HCT116 (cell line): ENCODE measurements around the gene MMP10. TPM values are rescaled to one million over a fixed set of nuclear protein-coding genes. Genes with fewer than 3 reads are reported as not detected.

Source experiments
- ATAC-seq: fragments of 200-7000 bp; cut with Tn5 transposase; 2 replicates; pipeline ENCODE4 v1.9.1; 2020; ENCODE audit warnings: mild to moderate bottlenecking, moderate library complexity
- BruUV-seq: library from RNA; stranded (reverse); fragments of 400-500 nt; replicated peaks from 2 replicates; lab custom pipeline; 2021; lab: Mats Ljungman, UMichigan
- CTCF ChIA-PET: fragments of 300-600 bp; sonication (Branson Sonifier 250); formaldehyde crosslinking; loops from one replicate; lab custom pipeline; 2021; ENCODE audit warnings: antibody characterized with exemption; lab: Charles Lee
- POLR2A ChIA-PET: fragments of 300-600, 350-600 bp; sonication (Branson Sonifier 250); formaldehyde crosslinking; loops from one replicate; lab custom pipeline; 2021; ENCODE audit warnings: antibody characterized with exemption; lab: Charles Lee
- RAD21 ChIA-PET, 2 experiments: fragments of 300-600 bp; sonication (Branson Sonifier 250); formaldehyde crosslinking; loops; one replicate each; lab custom pipeline; 2023; ENCODE audit warnings: low total read pairs in 2 of 2; ENCODE audit not compliant: uncharacterized antibody in 2 of 2, unreplicated experiment in 2 of 2, low non-redundant PET in 1 of 2; lab: Charles Lee
- DNase-seq: peaks from one replicate; pipeline ENCODE4 v3.0.0-alpha.2; 2010; ENCODE audit warnings: low read depth, low spot score
- H2AFZ ChIP-seq: fragments of 200-600 bp; shearing (Covaris generic), sonication (generic); 2 replicates; pipeline ENCODE4 v1.6.1; 2017; ENCODE audit warnings: low read depth, mixed run types, mixed read lengths, antibody characterized with exemption, low read length; ENCODE audit not compliant: poor library complexity, severe bottlenecking
- H3K27ac ChIP-seq: 2 replicates; pipeline ENCODE4 v1.5.1; 2012; ENCODE audit warnings: low read depth, low read length
- H3K27me3 ChIP-seq: fragments of 200-600 bp; sonication (generic); 2 replicates; pipeline ENCODE4 v1.6.1; 2016; ENCODE audit warnings: mixed run types, low read length, mixed read lengths; ENCODE audit not compliant: insufficient read depth
- H3K36me3 ChIP-seq, 2 experiments: fragments of 200-500 bp in 1 of 2; fragments of 200-600 bp in 1 of 2; sonication (Bioruptor generic) in 1 of 2; sonication (generic) in 1 of 2; 2 replicates each; pipeline versions ENCODE4 v1.5.1 to v1.6.1; 2014 to 2016; ENCODE audit warnings: low read length in 2 of 2, inconsistent platforms in 1 of 2, mixed read lengths in 1 of 2, mixed run types in 1 of 2; ENCODE audit not compliant: insufficient read depth in 2 of 2, control insufficient read depth in 1 of 2
- H3K4me1 ChIP-seq, 2 experiments: fragments of 200-600 bp in 1 of 2; sonication (generic) in 1 of 2; 2 replicates each; pipeline versions ENCODE4 v1.5.1 to v1.6.1; 2012 to 2017; ENCODE audit warnings: low read length in 2 of 2, inconsistent platforms in 1 of 2, mild to moderate bottlenecking in 1 of 2, mixed read lengths in 1 of 2, mixed run types in 1 of 2, moderate library complexity in 1 of 2; ENCODE audit not compliant: insufficient read depth in 2 of 2, control insufficient read depth in 1 of 2
- H3K4me2 ChIP-seq: fragments of 200-600 bp; sonication (generic); 2 replicates; pipeline ENCODE4 v1.6.1; 2017; ENCODE audit warnings: mixed run types, low read length, mixed read lengths
- H3K4me3 ChIP-seq, 2 experiments: fragments of 200-600 bp in 1 of 2; sonication (generic) in 1 of 2; replicated peaks in 1 of 2; 2 replicates each; pipeline ENCODE4 v1.5.1; 2011 to 2016; ENCODE audit warnings: low read length in 2 of 2, control low read depth in 1 of 2, low read depth in 1 of 2, mild to moderate bottlenecking in 1 of 2, mixed read lengths in 1 of 2, mixed run types in 1 of 2
- H3K79me2 ChIP-seq: fragments of 200-600 bp; sonication (generic); 2 replicates; pipeline ENCODE4 v1.6.1; 2017; ENCODE audit warnings: mild to moderate bottlenecking, mixed run types, low read length, moderate library complexity, mixed read lengths; ENCODE audit not compliant: insufficient read depth
- H3K9ac ChIP-seq: fragments of 200-600 bp; sonication (generic); 2 replicates; pipeline ENCODE4 v1.6.1; 2016; ENCODE audit warnings: low read length, mixed read lengths
- H3K9me2 ChIP-seq: fragments of 200-600 bp; sonication (generic), shearing (Covaris generic); 2 replicates; pipeline ENCODE4 v1.6.1; 2017; ENCODE audit warnings: mixed run types, mild to moderate bottlenecking, moderate library complexity; ENCODE audit not compliant: insufficient read depth
- H3K9me3 ChIP-seq, 2 experiments: fragments of 200-500 bp in 1 of 2; fragments of 200-600 bp in 1 of 2; sonication (Bioruptor generic) in 1 of 2; sonication (generic) in 1 of 2; 2 replicates each; pipeline ENCODE4 v1.6.1; 2014 to 2017; ENCODE audit warnings: low read length in 2 of 2, mixed read lengths in 2 of 2, inconsistent platforms in 1 of 2, low read depth in 1 of 2, mild to moderate bottlenecking in 1 of 2, mixed run types in 1 of 2, moderate library complexity in 1 of 2; ENCODE audit not compliant: control insufficient read depth in 1 of 2, insufficient read depth in 1 of 2
- H4K20me1 ChIP-seq: fragments of 200-600 bp; sonication (generic), shearing (Covaris generic); 2 replicates; pipeline ENCODE4 v1.6.1; 2017; ENCODE audit warnings: mixed run types, mild to moderate bottlenecking, moderate library complexity; ENCODE audit not compliant: insufficient read depth
- EGR1 ChIP-seq: IDR thresholded peaks from 2 replicates; pipeline ENCODE4 v1.6.1; 2012; ENCODE audit warnings: low read depth
- ELF1 ChIP-seq: IDR thresholded peaks from 2 replicates; pipeline ENCODE4 v1.6.1; 2012; ENCODE audit warnings: low read depth, borderline replicate concordance
- EZH2 ChIP-seq: fragments of 200-600 bp; sonication (generic); IDR thresholded peaks from 2 replicates; pipeline ENCODE4 v1.6.1; 2017; ENCODE audit warnings: antibody characterized with exemption, mixed run types
- JUND ChIP-seq: IDR thresholded peaks from 2 replicates; pipeline ENCODE4 v1.6.1; 2012
- POLR2A ChIP-seq: IDR thresholded peaks from 2 replicates; pipeline ENCODE4 v1.7.0; 2011; ENCODE audit warnings: borderline replicate concordance; ENCODE audit not compliant: insufficient read depth, insufficient read length; ENCODE audit errors: extremely low read depth
- SRF ChIP-seq: IDR thresholded peaks from 2 replicates; pipeline ENCODE4 v1.6.1; 2012; ENCODE audit warnings: low read depth
- TCF7L2 ChIP-seq: IDR thresholded peaks from 2 replicates; pipeline ENCODE4 v1.7.0; 2011; ENCODE audit warnings: borderline replicate concordance, inconsistent platforms; ENCODE audit not compliant: insufficient read depth, insufficient read length; ENCODE audit errors: extremely low read depth
- YY1 ChIP-seq: IDR thresholded peaks from 2 replicates; pipeline ENCODE4 v1.6.1; 2011; ENCODE audit warnings: low read length, low read depth, moderate library complexity, mild to moderate bottlenecking; ENCODE audit not compliant: insufficient replicate concordance; ENCODE audit errors: extremely low read depth
- ZNF274 ChIP-seq: fragments of 200-500 bp; sonication (Bioruptor generic); IDR thresholded peaks from 2 replicates; pipeline ENCODE4 v1.6.1; 2014; ENCODE audit warnings: mild to moderate bottlenecking, low read depth, low read length, inconsistent platforms
- intact Hi-C: fragments of 100-400 bp; cut with micrococcal nuclease; formaldehyde crosslinking; loops from 2 replicates; pipeline ENCODE4 v1.10.0; 2022
- total RNA-seq: library from RNA; stranded (reverse); gene quantifications from one replicate; pipeline ENCODE4 v1.2.1, GENCODE V29; 2021; ENCODE audit not compliant: unreplicated experiment
- TF ChIP-seq, protein P1 (sequence below): IDR thresholded peaks from 2 replicates; pipeline ENCODE4 v1.6.1; 2012
- TF ChIP-seq, protein P2 (sequence below): IDR thresholded peaks from 2 replicates; pipeline ENCODE4 v1.6.1; 2012; ENCODE audit warnings: low read depth
- TF ChIP-seq, protein P3 (sequence below): IDR thresholded peaks from 2 replicates; pipeline ENCODE4 v1.6.1; 2011; ENCODE audit warnings: mild to moderate bottlenecking, low read length, moderate library complexity; ENCODE audit not compliant: insufficient replicate concordance; ENCODE audit errors: extremely low read depth
- TF ChIP-seq, protein P4 (sequence below), 3 experiments: fragments of 200-600 bp in 1 of 3; sonication (generic) in 1 of 3; IDR thresholded peaks in 2 of 3; conservative IDR thresholded peaks in 1 of 3; 2 replicates each; pipeline ENCODE4 v1.5.1; 2012 to 2017; ENCODE audit warnings: low read depth in 2 of 3, low read length in 2 of 3, antibody characterized with exemption in 1 of 3, borderline replicate concordance in 1 of 3, control low read depth in 1 of 3, mild to moderate bottlenecking in 1 of 3, mixed read lengths in 1 of 3, mixed run types in 1 of 3, moderate library complexity in 1 of 3; ENCODE audit not compliant: insufficient read depth in 1 of 3
- TF ChIP-seq, protein P5 (sequence below): IDR thresholded peaks from 2 replicates; pipeline ENCODE4 v1.6.1; 2012

Gene MMP10
- total RNA-seq, 1 experiment from 2014 or later, result not detected

DNA sequence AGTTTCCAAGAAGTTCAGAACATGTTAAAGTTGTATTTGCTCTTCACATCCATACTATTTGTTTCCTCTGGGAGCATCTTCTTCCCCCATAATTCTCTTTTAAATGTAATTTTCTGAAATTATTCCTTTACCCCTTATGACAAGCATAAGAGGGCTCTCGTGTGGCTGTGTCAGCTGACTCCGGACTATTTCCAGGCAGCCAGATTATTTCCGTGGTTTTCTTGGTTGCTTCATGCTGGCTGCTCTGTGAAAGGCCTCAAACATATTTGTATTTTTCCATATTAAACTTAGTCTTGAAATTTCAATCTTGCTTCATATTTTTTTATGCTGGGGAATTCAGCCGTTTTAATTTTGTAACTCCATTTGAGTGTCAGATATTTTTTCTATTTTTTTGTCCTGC lies 20.3 kb upstream of the MMP10 start:
- no peak overlapping the region for H3K27ac ChIP-seq
- H4K20me1 ChIP-seq, result no peaks in the 10 kb centered on the region
- intact Hi-C loops, result loop anchor here (10.0 kb wide), 1 partner anchor 254 kb away; no protein-coding TSS in a partner anchor
- DNase-seq, result no peak
- POLR2A ChIA-PET, result no interaction called here
- CTCF ChIA-PET, result no interaction called here
- H3K9ac ChIP-seq, result no peak overlapping the region
- TF ChIP-seq TCF7L2 (no peak), SRF (no peak), EGR1 (no peak), JUND (no peak), ELF1 (no peak), EZH2 (no peak), YY1 (no peak), ZNF274 (no peak), POLR2A (no peak)
- TF ChIP-seq, protein P1, sequence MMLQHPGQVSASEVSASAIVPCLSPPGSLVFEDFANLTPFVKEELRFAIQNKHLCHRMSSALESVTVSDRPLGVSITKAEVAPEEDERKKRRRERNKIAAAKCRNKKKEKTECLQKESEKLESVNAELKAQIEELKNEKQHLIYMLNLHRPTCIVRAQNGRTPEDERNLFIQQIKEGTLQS, result no peak
- TF ChIP-seq, protein P2, sequence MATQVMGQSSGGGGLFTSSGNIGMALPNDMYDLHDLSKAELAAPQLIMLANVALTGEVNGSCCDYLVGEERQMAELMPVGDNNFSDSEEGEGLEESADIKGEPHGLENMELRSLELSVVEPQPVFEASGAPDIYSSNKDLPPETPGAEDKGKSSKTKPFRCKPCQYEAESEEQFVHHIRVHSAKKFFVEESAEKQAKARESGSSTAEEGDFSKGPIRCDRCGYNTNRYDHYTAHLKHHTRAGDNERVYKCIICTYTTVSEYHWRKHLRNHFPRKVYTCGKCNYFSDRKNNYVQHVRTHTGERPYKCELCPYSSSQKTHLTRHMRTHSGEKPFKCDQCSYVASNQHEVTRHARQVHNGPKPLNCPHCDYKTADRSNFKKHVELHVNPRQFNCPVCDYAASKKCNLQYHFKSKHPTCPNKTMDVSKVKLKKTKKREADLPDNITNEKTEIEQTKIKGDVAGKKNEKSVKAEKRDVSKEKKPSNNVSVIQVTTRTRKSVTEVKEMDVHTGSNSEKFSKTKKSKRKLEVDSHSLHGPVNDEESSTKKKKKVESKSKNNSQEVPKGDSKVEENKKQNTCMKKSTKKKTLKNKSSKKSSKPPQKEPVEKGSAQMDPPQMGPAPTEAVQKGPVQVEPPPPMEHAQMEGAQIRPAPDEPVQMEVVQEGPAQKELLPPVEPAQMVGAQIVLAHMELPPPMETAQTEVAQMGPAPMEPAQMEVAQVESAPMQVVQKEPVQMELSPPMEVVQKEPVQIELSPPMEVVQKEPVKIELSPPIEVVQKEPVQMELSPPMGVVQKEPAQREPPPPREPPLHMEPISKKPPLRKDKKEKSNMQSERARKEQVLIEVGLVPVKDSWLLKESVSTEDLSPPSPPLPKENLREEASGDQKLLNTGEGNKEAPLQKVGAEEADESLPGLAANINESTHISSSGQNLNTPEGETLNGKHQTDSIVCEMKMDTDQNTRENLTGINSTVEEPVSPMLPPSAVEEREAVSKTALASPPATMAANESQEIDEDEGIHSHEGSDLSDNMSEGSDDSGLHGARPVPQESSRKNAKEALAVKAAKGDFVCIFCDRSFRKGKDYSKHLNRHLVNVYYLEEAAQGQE, result no peak
- TF ChIP-seq, protein P3, sequence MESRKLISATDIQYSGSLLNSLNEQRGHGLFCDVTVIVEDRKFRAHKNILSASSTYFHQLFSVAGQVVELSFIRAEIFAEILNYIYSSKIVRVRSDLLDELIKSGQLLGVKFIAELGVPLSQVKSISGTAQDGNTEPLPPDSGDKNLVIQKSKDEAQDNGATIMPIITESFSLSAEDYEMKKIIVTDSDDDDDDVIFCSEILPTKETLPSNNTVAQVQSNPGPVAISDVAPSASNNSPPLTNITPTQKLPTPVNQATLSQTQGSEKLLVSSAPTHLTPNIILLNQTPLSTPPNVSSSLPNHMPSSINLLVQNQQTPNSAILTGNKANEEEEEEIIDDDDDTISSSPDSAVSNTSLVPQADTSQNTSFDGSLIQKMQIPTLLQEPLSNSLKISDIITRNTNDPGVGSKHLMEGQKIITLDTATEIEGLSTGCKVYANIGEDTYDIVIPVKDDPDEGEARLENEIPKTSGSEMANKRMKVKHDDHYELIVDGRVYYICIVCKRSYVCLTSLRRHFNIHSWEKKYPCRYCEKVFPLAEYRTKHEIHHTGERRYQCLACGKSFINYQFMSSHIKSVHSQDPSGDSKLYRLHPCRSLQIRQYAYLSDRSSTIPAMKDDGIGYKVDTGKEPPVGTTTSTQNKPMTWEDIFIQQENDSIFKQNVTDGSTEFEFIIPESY, result no peak
- TF ChIP-seq, protein P4, sequence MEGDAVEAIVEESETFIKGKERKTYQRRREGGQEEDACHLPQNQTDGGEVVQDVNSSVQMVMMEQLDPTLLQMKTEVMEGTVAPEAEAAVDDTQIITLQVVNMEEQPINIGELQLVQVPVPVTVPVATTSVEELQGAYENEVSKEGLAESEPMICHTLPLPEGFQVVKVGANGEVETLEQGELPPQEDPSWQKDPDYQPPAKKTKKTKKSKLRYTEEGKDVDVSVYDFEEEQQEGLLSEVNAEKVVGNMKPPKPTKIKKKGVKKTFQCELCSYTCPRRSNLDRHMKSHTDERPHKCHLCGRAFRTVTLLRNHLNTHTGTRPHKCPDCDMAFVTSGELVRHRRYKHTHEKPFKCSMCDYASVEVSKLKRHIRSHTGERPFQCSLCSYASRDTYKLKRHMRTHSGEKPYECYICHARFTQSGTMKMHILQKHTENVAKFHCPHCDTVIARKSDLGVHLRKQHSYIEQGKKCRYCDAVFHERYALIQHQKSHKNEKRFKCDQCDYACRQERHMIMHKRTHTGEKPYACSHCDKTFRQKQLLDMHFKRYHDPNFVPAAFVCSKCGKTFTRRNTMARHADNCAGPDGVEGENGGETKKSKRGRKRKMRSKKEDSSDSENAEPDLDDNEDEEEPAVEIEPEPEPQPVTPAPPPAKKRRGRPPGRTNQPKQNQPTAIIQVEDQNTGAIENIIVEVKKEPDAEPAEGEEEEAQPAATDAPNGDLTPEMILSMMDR (IDR thresholded peaks at IDR 0.05 in 2 of 3, conservative IDR thresholded peaks at IDR 0.05 in 1 of 3; ENCODE audit: borderline replicate concordance in 1 of 3, insufficient read depth in 1 of 3, low read depth in 2 of 3, low read length in 2 of 3), result no peak
- TF ChIP-seq, protein P5, sequence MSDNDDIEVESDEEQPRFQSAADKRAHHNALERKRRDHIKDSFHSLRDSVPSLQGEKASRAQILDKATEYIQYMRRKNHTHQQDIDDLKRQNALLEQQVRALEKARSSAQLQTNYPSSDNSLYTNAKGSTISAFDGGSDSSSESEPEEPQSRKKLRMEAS, result no peak
- TF ChIP-seq, all 23 proteins: peak for 0
- no peak for ATAC-seq
- H2AFZ ChIP-seq, result no peak overlapping the region
- H3K4me3 ChIP-seq, result no peak overlapping the region
- no peak overlapping the region for H3K4me2 ChIP-seq
- RAD21 ChIA-PET, result no interaction called here
- H3K27me3 ChIP-seq, result no peaks in the 10 kb centered on the region
- H3K9me2 ChIP-seq, result no peaks in the 10 kb centered on the region
- no peaks in the 10 kb centered on the region for H3K9me3 ChIP-seq
- no TSS peak for BruUV-seq
- no peaks in the 10 kb centered on the region for H3K4me1 ChIP-seq
- no peaks in the 10 kb centered on the region for H3K36me3 ChIP-seq
- no peaks in the 10 kb centered on the region for H3K79me2 ChIP-seq
